IMR-90 (cell line): ENCODE measurements around the gene GBP3. TPM values are rescaled to one million over a fixed set of nuclear protein-coding genes. Genes with fewer than 3 reads are reported as not detected.

Source experiments
- ATAC-seq: fragments of 200-7000 bp; cut with Tn5 transposase; 2 replicates; pipeline ENCODE4 v1.9.1; 2020; ENCODE audit warnings: low read depth, mild to moderate bottlenecking, moderate library complexity
- BruUV-seq: library from RNA; stranded (reverse); fragments of 400-500 nt; replicated peaks from 2 replicates; lab custom pipeline; 2021; lab: Mats Ljungman, UMichigan
- CTCF ChIA-PET: fragments of 300-600 bp; formaldehyde crosslinking; extraction: SDS; loops from one replicate; lab custom pipeline; 2021; ENCODE audit warnings: antibody characterized with exemption; lab: Yijun Ruan, JAX
- POLR2A ChIA-PET: fragments of 300-600 bp; sonication (Branson Sonifier 250); formaldehyde crosslinking; loops from one replicate; lab custom pipeline; 2022; ENCODE audit warnings: antibody characterized with exemption; ENCODE audit not compliant: unreplicated experiment; lab: Charles Lee
- DNase-seq: peaks from one replicate; pipeline ENCODE4 v3.0.0; 2013
- H2AFZ ChIP-seq: replicated peaks from 2 replicates; pipeline ENCODE3; 2013; ENCODE audit warnings: low read length, mild to moderate bottlenecking; ENCODE audit not compliant: poor library complexity
- H2AK5ac ChIP-seq: 2 replicates; pipeline ENCODE4 v1.6.1; 2013; ENCODE audit warnings: low read depth, low read length, inconsistent platforms
- H2AK9ac ChIP-seq: replicated peaks from 2 replicates; pipeline ENCODE3; 2013; ENCODE audit warnings: mild to moderate bottlenecking, low read depth, low read length, moderate library complexity; ENCODE audit not compliant: poor library complexity
- H2BK120ac ChIP-seq: 2 replicates; pipeline ENCODE4 v1.6.1; 2013; ENCODE audit warnings: low read depth, low read length, inconsistent platforms
- H2BK15ac ChIP-seq: 3 replicates; pipeline ENCODE4 v1.6.1; 2013; ENCODE audit warnings: low read depth, low read length, inconsistent platforms
- H2BK20ac ChIP-seq: 2 replicates; pipeline ENCODE4 v1.6.1; 2013; ENCODE audit warnings: low read depth, mild to moderate bottlenecking, inconsistent platforms, low read length, moderate library complexity
- H2BK5ac ChIP-seq: 2 replicates; pipeline ENCODE4 v1.6.1; 2013; ENCODE audit warnings: mild to moderate bottlenecking, low read depth, low read length, inconsistent platforms; ENCODE audit not compliant: poor library complexity, severe bottlenecking
- H3K14ac ChIP-seq: replicated peaks from 2 replicates; pipeline ENCODE4 v1.6.1; 2013; ENCODE audit warnings: low read depth, low read length, inconsistent platforms
- H3K18ac ChIP-seq: 2 replicates; pipeline ENCODE4 v1.6.1; 2013; ENCODE audit warnings: low read depth, low read length, control low read depth
- H3K23ac ChIP-seq: 2 replicates; pipeline ENCODE4 v1.6.1; 2013; ENCODE audit warnings: low read depth, low read length, inconsistent platforms
- H3K27ac ChIP-seq: 2 replicates; pipeline ENCODE4 v1.5.1; 2013; ENCODE audit warnings: mild to moderate bottlenecking, control low read depth, low read length; ENCODE audit not compliant: insufficient read depth
- H3K27me3 ChIP-seq: 2 replicates; pipeline ENCODE4 v1.6.1; 2013; ENCODE audit warnings: low read length; ENCODE audit not compliant: control insufficient read depth, insufficient read depth
- H3K36me3 ChIP-seq: 2 replicates; pipeline ENCODE4 v1.6.1; 2013; ENCODE audit warnings: low read length, mixed read lengths; ENCODE audit not compliant: control insufficient read depth, insufficient read depth
- H3K4ac ChIP-seq: 2 replicates; pipeline ENCODE4 v1.6.1; 2013; ENCODE audit warnings: low read depth, low read length, inconsistent platforms
- H3K4me1 ChIP-seq: 2 replicates; pipeline ENCODE4 v1.6.1; 2013; ENCODE audit warnings: low read length, mixed read lengths; ENCODE audit not compliant: control insufficient read depth, insufficient read depth
- H3K4me2 ChIP-seq: 2 replicates; pipeline ENCODE4 v1.6.1; 2013; ENCODE audit warnings: low read depth, mild to moderate bottlenecking, control low read depth, low read length, moderate library complexity
- H3K4me3 ChIP-seq: 2 replicates; pipeline ENCODE4 v1.5.1; 2013; ENCODE audit warnings: low read depth, mild to moderate bottlenecking, control low read depth, low read length, moderate library complexity; ENCODE audit not compliant: insufficient read depth
- H3K56ac ChIP-seq: 2 replicates; pipeline ENCODE4 v1.6.1; 2013; ENCODE audit warnings: low read length, inconsistent platforms; ENCODE audit not compliant: insufficient read depth; ENCODE audit errors: extremely low read depth
- H3K79me1 ChIP-seq, 2 experiments: 2 replicates each; pipeline ENCODE4 v1.6.1; 2013; ENCODE audit warnings: low read length in 2 of 2, inconsistent platforms in 1 of 2, low read depth in 1 of 2
- H3K9ac ChIP-seq: 2 replicates; pipeline ENCODE4 v1.6.1; 2013; ENCODE audit warnings: low read depth, low read length, control low read depth
- H3K9me1 ChIP-seq: 2 replicates; pipeline ENCODE4 v1.6.1; 2013; ENCODE audit warnings: low read length, inconsistent platforms; ENCODE audit not compliant: insufficient read depth
- H3K9me3 ChIP-seq: 2 replicates; pipeline ENCODE4 v1.6.1; 2013; ENCODE audit warnings: low read length; ENCODE audit not compliant: control insufficient read depth, insufficient read depth
- H4K20me1 ChIP-seq: 2 replicates; pipeline ENCODE4 v1.6.1; 2013; ENCODE audit warnings: low read length, inconsistent platforms; ENCODE audit not compliant: insufficient read depth
- H4K5ac ChIP-seq: 2 replicates; pipeline ENCODE4 v1.6.1; 2013; ENCODE audit warnings: mild to moderate bottlenecking, low read depth, low read length, control low read depth
- H4K8ac ChIP-seq, 2 experiments: 2 replicates each; pipeline ENCODE4 v1.6.1; 2013; ENCODE audit warnings: low read depth in 2 of 2, low read length in 2 of 2, control low read depth in 1 of 2, inconsistent platforms in 1 of 2
- H4K91ac ChIP-seq: 2 replicates; pipeline ENCODE4 v1.6.1; 2013; ENCODE audit warnings: low read depth, low read length, inconsistent platforms; ENCODE audit not compliant: insufficient read depth
- BHLHE40 ChIP-seq: fragments of 150-350 bp; IDR thresholded peaks from 2 replicates; pipeline ENCODE4 v1.6.1; 2016; ENCODE audit warnings: mild to moderate bottlenecking, low read depth, low read length
- CHD1 ChIP-seq: IDR thresholded peaks from 2 replicates; pipeline ENCODE4 v1.6.1; 2012; ENCODE audit warnings: low read depth, low read length, improper control_type of control experiment
- MAZ ChIP-seq: IDR thresholded peaks from 2 replicates; pipeline ENCODE4 v1.6.1; 2012; ENCODE audit warnings: low read depth, mild to moderate bottlenecking, low read length, improper control_type of control experiment, moderate library complexity, borderline replicate concordance
- NFE2L2 ChIP-seq: fragments of 150-350 bp; IDR thresholded peaks from 2 replicates; pipeline ENCODE4 v1.6.1; 2016; ENCODE audit warnings: low read depth, mild to moderate bottlenecking, low read length
- RAD21 ChIP-seq: IDR thresholded peaks from 2 replicates; pipeline ENCODE4 v1.6.1; 2012; ENCODE audit warnings: low read length, improper control_type of control experiment
- WGBS, 2 experiments: methylation state at CpG; one replicate each; pipeline versions ENCODE4 v1.1.5 to v1.1.7; 2013; ENCODE audit warnings: missing lambda C conversion rate in 2 of 2; ENCODE audit not compliant: insufficient read length in 1 of 2; ENCODE audit errors: extremely low coverage in 2 of 2; 5-methylcytosine and 5-hydroxymethylcytosine counted together
- dilution Hi-C: fragments of 300-500 bp; cut with HindIII; formaldehyde crosslinking; loops from one replicate; pipeline ENCODE4 v1.14.3; 2018; ENCODE audit warnings: low sequenced_read_pairs; ENCODE audit not compliant: unreplicated experiment
- in situ Hi-C: fragments of 300-500 bp; cut with MboI; formaldehyde crosslinking; loops from 3 replicates; pipeline ENCODE4 v1.14.3; 2019; ENCODE audit warnings: low sequenced_read_pairs, inconsistent platforms, mixed read lengths
- intact Hi-C: fragments of 100-400 bp; cut with micrococcal nuclease; formaldehyde crosslinking; loops from 2 replicates; pipeline ENCODE4 v1.10.0; 2022
- polyA plus RNA-seq, 3 experiments: library from polyadenylated mRNA; depleted of rRNA; stranded (reverse); fragments of >200 nt; gene quantifications; 2 replicates each; pipeline ENCODE4 v1.2.3, GENCODE V29; 2012; ENCODE audit warnings: low replicate concordance in 1 of 3
- total RNA-seq: library from RNA; depleted of rRNA; stranded (reverse); fragments of >200 nt; gene quantifications from 2 replicates; pipeline ENCODE4 v1.2.3, GENCODE V29; 2012
- TF ChIP-seq, protein P1 (sequence below): fragments of 150-350 bp; IDR thresholded peaks from 2 replicates; pipeline ENCODE4 v1.6.1; 2016; ENCODE audit warnings: low read depth, mild to moderate bottlenecking, low read length, moderate library complexity, borderline replicate concordance

The GBP3 gene
- total and polyA plus RNA-seq, 2 of the 4 experiments (the other 2 are of a cell fraction): 21.9 to 50.0 TPM

DNA sequence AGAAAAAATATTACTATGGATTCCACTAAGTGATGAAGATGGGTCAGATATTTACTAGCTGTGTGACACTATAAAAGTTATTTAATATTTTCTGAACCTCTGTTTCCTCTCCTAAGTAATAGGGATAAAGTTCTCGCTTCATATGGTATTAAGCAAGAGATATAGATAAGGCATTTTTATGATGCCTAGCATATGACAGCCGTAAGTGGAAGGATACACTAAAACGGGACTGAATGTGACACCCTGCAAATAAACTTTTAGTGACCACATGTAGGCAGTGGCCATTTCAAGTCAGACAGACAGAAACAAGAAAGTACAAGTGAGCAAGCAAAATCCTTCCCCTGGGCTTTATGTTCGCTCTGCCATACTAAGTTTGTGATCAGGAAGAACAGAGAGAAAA is 14.2 kb downstream of the GBP3 start:
- in situ Hi-C loops: no loop called here

More for the DNA sequence above, 14.2 kb downstream of the GBP3 start:
- Histone ChIP-seq H3K4ac (no peak overlapping the region), H2BK20ac (no peak overlapping the region), H4K5ac (no peak overlapping the region), H3K4me3 (no peak overlapping the region), H3K4me1 (no peaks in the 10 kb centered on the region), H2BK120ac (no peak overlapping the region), H3K9ac (no peak overlapping the region), H3K56ac (no peak overlapping the region), H2BK15ac (no peak overlapping the region), H3K36me3 (peaks cover 34% of the 10 kb centered on the region), H2AK9ac (no peak overlapping the region), H2AK5ac (no peak overlapping the region), H4K20me1 (no peaks in the 10 kb centered on the region), H3K18ac (no peak overlapping the region), H3K14ac (no peak overlapping the region), H3K9me1 (no peaks in the 10 kb centered on the region), H3K9me3 (no peaks in the 10 kb centered on the region), H3K27ac (no peak overlapping the region), H3K23ac (no peak overlapping the region), H3K4me2 (no peak overlapping the region), H3K79me1 (no peaks in the 10 kb centered on the region; a peak in 1 of 4 replicates), H2BK5ac (no peak overlapping the region), H3K27me3 (no peaks in the 10 kb centered on the region), H4K91ac (no peak overlapping the region), H4K8ac (no peak overlapping the region), H2AFZ (no peak overlapping the region)
- CTCF ChIA-PET: no interaction called here
- dilution Hi-C loops: no loop called here
- BruUV-seq: no TSS peak
- WGBS, 2 experiments: no CpG with 5 or more reads among the region's 4 CpGs
- ATAC-seq: no peak
- DNase-seq: no peak
- intact Hi-C loops: no loop called here
- TF ChIP-seq CHD1 (no peak), RAD21 (no peak), MAZ (no peak), NFE2L2 (no peak), BHLHE40 (no peak)
- TF ChIP-seq, protein P1, sequence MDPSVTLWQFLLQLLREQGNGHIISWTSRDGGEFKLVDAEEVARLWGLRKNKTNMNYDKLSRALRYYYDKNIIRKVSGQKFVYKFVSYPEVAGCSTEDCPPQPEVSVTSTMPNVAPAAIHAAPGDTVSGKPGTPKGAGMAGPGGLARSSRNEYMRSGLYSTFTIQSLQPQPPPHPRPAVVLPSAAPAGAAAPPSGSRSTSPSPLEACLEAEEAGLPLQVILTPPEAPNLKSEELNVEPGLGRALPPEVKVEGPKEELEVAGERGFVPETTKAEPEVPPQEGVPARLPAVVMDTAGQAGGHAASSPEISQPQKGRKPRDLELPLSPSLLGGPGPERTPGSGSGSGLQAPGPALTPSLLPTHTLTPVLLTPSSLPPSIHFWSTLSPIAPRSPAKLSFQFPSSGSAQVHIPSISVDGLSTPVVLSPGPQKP: no peak
- POLR2A ChIA-PET: no interaction called here
